GM19452 (cell line): ENCODE measurements around the gene LDLR.

Experiments
- ATAC-seq: cut with Tn5 transposase; IDR thresholded peaks from one replicate; pipeline ENCODE4 v1.9.1; 2021; ENCODE audit not compliant: unreplicated experiment

Gene LDLR

GRCh38 chr19:11089254-11090013 is at the start of gene LDLR:
Gene LDLR (plus strand): TSS chr19:11089463. CDS start chr19:11089549, 86 bp downstream.
- ATAC-seq: no peak

- no peak for ATAC-seq
Observed at GRCh38 chr19:11041194-11041593, 48.1 kb upstream of the LDLR start.

- ATAC-seq: no peak
Observed at GRCh38 chr19:11041966-11042627, 47.2 kb upstream of the LDLR start.

DNA sequence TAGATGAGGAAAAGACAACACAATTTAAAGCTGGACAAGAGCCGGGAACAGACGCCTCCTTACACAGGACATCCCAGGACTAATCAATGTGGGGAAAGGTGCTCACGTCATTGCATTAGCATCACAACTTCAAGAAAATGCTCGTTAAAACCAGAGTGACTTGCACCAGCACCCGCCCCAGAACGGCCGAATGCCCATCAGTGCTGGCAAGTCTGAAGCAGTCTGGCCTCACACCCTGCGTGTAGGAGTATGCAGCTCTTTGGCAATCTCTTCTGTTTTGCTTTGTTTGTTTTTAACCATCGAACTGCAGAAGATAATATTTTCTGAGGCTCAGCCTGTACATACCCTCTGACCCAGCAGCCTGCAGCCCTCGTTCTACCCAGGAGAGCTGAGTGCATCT is 44.8 kb upstream of the LDLR start:
- no peak for ATAC-seq

DNA sequence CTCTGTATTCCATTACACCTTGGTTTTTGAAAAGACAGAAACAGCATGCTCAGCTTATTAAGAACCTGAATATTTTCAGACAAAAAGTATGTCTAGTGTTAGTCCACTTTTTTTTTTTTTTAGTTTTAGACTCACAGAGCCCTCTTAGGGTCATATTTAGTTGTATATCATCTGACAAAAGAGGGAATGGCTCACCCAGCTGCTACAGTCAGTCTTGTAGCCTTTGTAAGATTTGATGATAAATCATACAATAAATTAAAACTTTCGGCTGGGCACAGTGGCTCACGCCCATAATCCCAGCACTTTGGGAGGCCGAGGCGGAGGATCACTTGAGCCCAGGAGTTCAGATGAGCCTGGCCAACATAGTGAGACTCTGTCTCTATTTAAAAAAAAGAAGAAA is 43.7 kb upstream of the LDLR start:
- no peak for ATAC-seq

- no peak for ATAC-seq
Observed at GRCh38 chr19:11046605-11047354, 42.5 kb upstream of the LDLR start.

- no peak for ATAC-seq
Observed at GRCh38 chr19:11047866-11048265, 41.4 kb upstream of the LDLR start.

DNA sequence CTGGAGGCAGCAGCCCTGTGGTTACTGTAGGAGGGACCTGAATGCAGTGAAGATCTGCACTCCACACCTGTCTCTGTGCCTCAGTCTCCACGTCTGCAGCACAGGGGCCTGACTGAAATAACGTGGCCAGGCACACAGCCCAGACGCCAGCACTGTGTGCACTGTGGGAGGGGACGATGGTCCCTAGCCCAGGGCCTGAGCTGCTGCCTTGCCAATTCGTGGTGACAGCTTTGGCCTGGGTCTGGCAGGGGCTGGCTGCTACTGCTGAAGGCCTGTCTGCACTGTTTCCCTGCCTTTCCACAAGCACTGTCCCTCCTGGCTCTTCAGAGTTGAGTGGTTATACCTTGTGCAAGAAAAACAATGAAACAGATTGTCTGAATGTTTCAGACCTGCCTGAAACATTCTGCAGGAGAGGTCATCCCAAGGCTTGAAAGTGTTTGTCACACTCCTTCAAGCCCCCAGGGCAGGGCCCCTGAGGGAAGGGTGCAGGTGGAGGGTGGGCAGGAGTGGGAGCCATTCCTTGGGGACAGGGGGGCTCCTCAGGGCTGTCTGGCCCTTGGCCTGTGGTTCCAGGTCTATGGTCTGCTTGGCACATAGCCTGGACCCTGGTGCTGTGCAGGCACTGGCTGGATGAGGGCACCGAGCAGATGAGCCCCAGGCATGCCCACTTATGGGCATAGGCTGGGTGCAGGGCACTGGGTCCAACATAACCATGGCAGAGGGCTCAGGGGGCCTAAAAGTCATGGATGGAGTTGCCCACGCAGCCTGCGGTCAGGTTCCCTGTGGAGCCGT is 38.7 kb upstream of the LDLR start:
- ATAC-seq: no peak

DNA sequence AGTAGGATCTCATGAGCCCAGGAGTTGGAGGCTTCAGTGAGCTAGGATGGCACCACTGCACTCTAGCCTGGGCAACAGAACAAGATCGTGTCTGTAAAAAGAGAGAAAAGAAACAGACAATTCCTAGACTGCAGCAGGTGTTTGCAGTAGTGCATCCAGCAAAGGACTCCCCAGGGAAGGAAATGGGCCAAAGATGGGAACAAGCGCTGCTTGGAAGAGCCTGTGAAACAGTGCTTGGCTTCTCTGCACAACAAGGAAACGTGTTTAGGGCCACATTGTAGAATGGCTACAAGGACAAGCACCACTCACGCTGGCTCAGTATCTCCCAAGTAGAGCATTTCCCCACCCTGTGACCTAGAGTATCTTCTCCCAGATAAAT is 35.5 kb upstream of the LDLR start:
- no peak for ATAC-seq

DNA sequence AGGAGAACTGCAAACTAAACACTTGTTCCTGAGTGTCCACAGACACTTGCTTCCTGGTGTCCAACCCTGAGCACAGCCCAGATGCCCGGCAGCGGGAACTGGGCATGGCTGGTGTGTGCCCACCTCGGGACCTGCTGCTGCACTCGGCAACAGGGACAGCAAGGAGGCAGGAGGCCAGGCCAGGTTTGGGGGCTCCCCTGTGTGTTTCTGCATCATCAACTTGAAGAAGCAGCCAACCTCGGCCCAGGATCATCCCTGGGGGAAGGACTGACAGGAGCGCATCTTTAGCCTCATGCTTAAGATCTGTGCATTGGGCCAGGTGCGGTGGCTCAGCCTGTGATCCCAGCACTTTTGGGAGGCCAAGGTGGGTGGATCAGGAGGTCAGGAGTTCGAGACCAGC is 35.1 kb upstream of the LDLR start:
- no peak for ATAC-seq

DNA sequence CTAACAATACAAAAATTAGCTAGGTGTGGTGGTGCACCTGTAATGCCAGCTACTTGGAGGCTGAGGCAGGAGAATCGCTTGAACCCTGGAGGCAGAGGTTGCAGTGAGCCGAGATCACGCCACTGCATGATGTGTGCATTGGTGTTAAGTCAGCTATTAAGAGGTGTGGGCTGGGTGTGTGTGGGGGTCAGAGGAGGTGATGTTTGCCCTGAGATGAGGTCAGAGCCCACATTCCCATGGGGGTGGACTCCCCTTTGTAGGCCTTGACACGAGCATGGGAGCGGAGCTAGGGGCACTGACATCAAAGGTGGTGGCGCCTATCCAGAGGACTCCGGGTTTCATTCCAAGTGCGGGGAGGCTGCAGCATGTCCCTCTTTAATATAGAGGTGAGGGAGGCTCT is 34.6 kb upstream of the LDLR start:
- ATAC-seq: no peak

DNA sequence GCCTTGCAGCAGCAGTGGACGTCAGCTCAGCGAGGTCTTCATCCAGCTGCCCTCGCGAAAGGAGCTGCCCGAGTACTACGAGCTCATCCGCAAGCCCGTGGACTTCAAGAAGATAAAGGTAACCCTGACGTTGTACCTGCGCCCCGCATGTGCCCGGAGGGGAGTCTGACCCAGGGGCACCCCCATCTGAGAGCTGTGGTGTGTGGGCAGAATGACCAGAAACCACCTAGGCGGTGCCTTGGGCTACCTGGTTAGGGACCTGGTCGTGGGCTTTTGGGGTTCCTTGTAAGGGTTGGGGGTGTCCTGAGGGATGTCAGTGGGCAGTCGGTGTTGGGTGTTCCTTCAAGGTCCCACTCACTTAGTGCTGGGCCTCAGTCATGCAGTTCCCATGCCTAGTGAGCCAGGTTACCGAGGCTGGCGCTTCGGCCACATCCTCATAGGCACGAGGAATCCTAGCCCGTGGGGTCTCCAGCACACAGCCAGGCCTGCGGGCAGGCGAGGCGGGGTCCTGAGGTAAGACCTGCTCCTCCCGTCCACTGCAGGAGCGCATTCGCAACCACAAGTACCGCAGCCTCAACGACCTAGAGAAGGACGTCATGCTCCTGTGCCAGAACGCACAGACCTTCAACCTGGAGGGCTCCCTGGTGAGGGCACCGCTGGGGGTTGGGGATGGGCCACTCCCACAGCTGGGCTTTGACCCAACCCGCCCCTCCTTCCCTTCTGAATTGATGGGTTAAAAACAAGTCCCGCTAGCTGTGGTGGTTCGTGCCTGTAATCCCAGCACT is 30.8 kb upstream of the LDLR start:
- no peak for ATAC-seq

DNA sequence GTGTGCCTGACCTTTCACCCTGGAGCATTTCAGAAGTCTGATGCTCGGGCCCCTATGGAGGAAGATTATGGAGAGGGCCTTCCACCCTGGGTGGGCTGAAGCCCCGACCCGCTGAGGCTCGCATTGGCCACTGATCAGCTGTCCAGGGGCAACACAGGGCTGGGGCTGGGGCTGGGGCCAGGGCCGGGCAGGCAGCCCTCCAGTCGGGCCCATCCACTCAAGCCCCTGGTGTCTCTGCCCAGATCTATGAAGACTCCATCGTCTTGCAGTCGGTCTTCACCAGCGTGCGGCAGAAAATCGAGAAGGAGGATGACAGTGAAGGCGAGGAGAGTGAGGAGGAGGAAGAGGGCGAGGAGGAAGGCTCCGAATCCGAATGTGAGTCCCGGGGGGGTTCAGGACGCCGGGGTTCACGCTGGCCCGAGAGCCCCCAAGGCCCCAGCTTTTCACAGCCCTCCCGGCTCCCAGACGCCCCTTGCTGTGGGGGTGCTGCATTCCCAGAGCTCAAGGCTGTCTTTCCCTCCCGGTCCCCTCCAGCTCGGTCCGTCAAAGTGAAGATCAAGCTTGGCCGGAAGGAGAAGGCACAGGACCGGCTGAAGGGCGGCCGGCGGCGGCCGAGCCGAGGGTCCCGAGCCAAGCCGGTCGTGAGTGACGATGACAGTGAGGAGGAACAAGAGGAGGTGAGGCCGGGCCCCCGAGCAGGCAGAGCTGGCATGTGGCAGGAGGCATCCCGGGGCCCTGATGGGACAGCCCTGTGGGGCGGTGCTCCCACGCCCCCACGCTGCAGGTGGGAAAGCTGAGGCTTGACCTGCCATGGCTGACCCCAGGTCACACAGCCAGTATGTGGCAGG is 29.5 kb upstream of the LDLR start:
- no peak for ATAC-seq

GRCh38 chr19:11061952-11062351 is 27.3 kb upstream of the LDLR start:
- ATAC-seq: no peak

DNA sequence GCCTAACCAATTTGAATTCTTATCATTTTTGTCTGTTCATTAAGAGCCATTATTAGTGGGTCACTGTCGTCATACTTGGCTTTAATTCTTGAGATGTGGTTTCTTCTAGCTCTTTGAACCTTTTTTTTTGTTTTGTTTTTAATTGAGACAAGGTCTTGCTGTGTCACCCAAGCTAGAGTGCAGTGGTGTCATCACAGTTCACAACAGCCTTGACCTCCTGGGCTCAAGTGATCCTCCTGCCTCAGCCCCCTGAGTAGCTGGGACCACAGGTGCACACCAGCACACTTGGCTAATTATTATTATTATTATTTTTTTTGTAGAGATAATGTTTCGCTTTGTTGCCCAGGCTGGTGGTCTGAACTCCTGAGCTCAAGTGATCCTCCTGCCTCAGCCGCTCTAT is 25.8 kb upstream of the LDLR start:
- ATAC-seq: no peak

- ATAC-seq: no peak
Observed at GRCh38 chr19:11064831-11065303, 24.4 kb upstream of the LDLR start.

DNA sequence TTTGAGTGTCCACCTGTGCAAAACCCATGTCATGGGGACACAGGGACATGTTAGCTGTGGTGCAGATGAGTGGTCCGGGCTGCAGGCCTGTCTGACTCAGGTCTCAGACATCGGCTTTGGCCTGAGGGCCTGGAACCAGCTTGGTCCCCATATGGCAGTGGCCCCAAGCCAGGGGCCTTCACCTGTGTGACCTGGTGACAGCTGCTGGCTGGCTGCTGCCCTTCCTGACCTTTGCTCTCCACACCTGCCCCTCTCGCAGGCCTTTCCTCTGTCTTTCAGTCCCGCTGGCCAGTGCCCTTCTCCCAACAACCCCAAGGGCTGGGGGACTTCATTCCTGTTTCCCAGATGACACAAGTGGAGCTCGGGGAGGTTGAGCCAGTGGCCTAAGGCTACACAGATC is 22.9 kb upstream of the LDLR start:
- no peak for ATAC-seq

DNA sequence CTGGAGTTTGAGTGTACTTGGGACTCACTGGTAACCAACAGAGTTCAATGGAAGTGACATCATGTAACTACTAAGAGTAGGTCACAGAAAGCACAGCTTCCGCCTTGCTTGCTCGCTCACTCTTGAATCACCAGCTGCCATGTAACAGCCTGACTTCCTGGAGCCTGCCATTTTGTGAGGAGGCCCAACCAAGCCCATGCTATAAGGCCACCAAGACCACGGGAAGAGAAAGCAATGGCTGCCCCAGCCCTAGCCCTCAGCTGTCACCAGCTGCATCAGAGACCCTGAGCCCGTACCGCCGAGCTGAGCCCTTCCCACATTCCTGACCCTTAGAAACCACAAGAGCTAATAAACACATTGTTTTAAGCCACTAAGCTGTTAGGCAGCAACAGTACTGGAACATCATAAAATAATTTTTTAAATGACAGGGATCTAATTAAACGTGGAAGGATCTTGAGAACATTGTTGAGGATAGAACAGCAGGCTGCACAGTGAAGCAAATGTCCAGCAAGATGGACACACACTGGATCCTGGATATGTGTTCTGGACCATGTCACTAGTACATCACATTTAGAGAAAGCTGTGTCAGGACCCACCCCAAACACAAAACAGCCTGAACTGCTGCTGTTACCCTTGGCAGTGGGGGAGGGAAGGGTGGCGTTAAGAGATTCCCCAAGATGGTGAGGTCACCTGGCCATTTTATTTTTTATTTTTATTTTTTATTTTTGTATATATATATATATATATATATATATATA is 21.7 kb upstream of the LDLR start:
- ATAC-seq: no peak

DNA sequence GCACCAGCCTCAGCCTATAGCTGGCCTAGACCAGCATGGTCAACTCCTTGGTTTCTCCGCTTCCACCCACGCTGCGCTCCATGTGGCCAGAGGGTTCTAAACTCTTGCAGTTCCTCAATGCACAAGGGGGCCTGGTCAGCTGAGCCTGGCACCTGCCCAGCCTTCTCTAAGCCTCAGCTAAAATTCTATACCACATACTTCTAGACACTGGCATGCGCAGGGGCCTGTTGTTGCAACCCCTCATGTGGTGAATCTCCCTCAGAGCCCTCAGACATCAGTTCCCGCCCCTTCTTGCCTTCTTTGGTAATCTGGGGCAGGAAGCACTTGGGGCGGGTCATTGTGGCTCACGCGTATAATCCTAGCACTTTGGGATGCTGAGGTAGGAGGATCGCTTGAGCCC is 19.7 kb upstream of the LDLR start:
- ATAC-seq: no peak
